Forelimb muscle (tissue), 1 donor: ENCODE measurements around the gene PUSL1. TPM values are rescaled to one million over a fixed set of nuclear protein-coding genes. Genes with fewer than 3 reads are reported as not detected.

Experiments used
- DNase-seq: peaks from one replicate; pipeline ENCODE4 v3.0.0-alpha.2; 2013; ENCODE audit warnings: low read depth
- polyA plus RNA-seq: library from polyadenylated mRNA; unstranded; fragments of 120-200 nt; gene quantifications from one replicate; pipeline ENCODE4 v1.2.1, GENCODE V29; 2013; ENCODE audit not compliant: insufficient read length

The PUSL1 gene
- 5.9 TPM for polyA plus RNA-seq

- peak; percentile 83 for DNase-seq
Observed at GRCh38 chr1:1307923-1308755, at the start of gene PUSL1, which contains the start of gene ACAP3. TSS of gene PUSL1 (plus strand) at chr1:1308597. CDS start at chr1:1308644, 47 bp downstream. TSS of gene ACAP3 (minus strand) at chr1:1307930. CDS start at chr1:1307815, 115 bp downstream.

- DNase-seq: no peak
Observed at GRCh38 chr1:1259119-1259488, 49.3 kb upstream of the PUSL1 start.

- DNase-seq: no peak
Observed at GRCh38 chr1:1259540-1259939, 48.9 kb upstream of the PUSL1 start.

GRCh38 chr1:1259951-1260600 is 48.3 kb upstream of the PUSL1 start:
- DNase-seq: no peak

GRCh38 chr1:1260843-1261560 is 47.4 kb upstream of the PUSL1 start:
- DNase-seq: no peak

GRCh38 chr1:1262071-1262470 is 46.3 kb upstream of the PUSL1 start:
- no peak for DNase-seq

GRCh38 chr1:1262758-1263157 is 45.6 kb upstream of the PUSL1 start:
- no peak for DNase-seq

- DNase-seq: no peak
Observed at GRCh38 chr1:1264026-1264425, 44.4 kb upstream of the PUSL1 start.

- no peak for DNase-seq
Observed at GRCh38 chr1:1264868-1265272, 43.5 kb upstream of the PUSL1 start.

- no peak for DNase-seq
Observed at GRCh38 chr1:1267488-1268283, 40.7 kb upstream of the PUSL1 start.

GRCh38 chr1:1268284-1268682 is 40.1 kb upstream of the PUSL1 start:
- DNase-seq: no peak

- DNase-seq: no peak
Observed at GRCh38 chr1:1270813-1271212, 37.6 kb upstream of the PUSL1 start.

- no peak for DNase-seq
Observed at GRCh38 chr1:1272341-1273208, 35.8 kb upstream of the PUSL1 start.

GRCh38 chr1:1273209-1273511 is 35.2 kb upstream of the PUSL1 start:
- no peak for DNase-seq

- DNase-seq: peak; percentile 52
Observed at GRCh38 chr1:1273512-1274298, 34.7 kb upstream of the PUSL1 start, which contains the start of gene UBE2J2. TSS of gene UBE2J2 (minus strand) at chr1:1273854. CDS start at chr1:1267992, 5,862 bp downstream.

- DNase-seq: no peak
Observed at GRCh38 chr1:1274299-1274930, 34.0 kb upstream of the PUSL1 start.

- DNase-seq: no peak
Observed at GRCh38 chr1:1274931-1275431, 33.4 kb upstream of the PUSL1 start.

GRCh38 chr1:1275836-1276235 is 32.6 kb upstream of the PUSL1 start:
- no peak for DNase-seq

GRCh38 chr1:1278620-1279019 is 29.8 kb upstream of the PUSL1 start:
- DNase-seq: no peak
